Gastroesophageal sphincter (tissue), 4 donors: ENCODE measurements around the gene EPS8L3. TPM values are rescaled to one million over a fixed set of nuclear protein-coding genes. Genes with fewer than 3 reads are reported as not detected.

Experiments
- ATAC-seq: fragments of 150-250 bp; one replicate; pipeline ENCODE4 v1.9.1; 2016; ENCODE audit warnings: mild to moderate bottlenecking, moderate library complexity
- H3K27ac ChIP-seq, 4 donors: fragments of 200-600 bp; sonication (generic) in 3 of 4; 1 replicate in 3 of 4; 2 replicates in 1 of 4; pipeline ENCODE4 v1.5.1; 2016 to 2019
- H3K27me3 ChIP-seq: fragments of 200-600 bp; sonication (generic); one replicate; pipeline ENCODE4 v1.5.1; 2019
- H3K36me3 ChIP-seq, 2 donors: fragments of 200-600 bp; sonication (generic); one replicate each; pipeline ENCODE4 v1.5.1; 2019; ENCODE audit warnings: control low read depth in 1 of 2
- H3K4me1 ChIP-seq, 3 donors: fragments of 200-600 bp; sonication (generic); 1 replicate in 2 of 3; 2 replicates in 1 of 3; pipeline ENCODE4 v1.5.1; 2016 to 2019; ENCODE audit warnings: control low read depth in 2 of 3
- H3K4me3 ChIP-seq, 2 donors: fragments of 200-600 bp; sonication (generic); one replicate each; pipeline ENCODE4 v1.5.1; 2019; ENCODE audit warnings: mild to moderate bottlenecking in 1 of 2, moderate library complexity in 1 of 2
- H3K9me3 ChIP-seq, 3 donors: fragments of 200-600 bp; sonication (generic); one replicate each; pipeline ENCODE4 v1.5.1; 2017 to 2019; ENCODE audit warnings: control low read depth in 2 of 3
- CTCF ChIP-seq, 4 experiments: fragments of 200-600 bp in 2 of 4; fragments of 450-650 bp in 2 of 4; sonication (generic) in 1 of 4; IDR thresholded peaks; one replicate each; pipeline ENCODE4 v1.5.1; 2017 to 2019; ENCODE audit warnings: antibody characterized with exemption in 4 of 4, mild to moderate bottlenecking in 2 of 4, moderate library complexity in 2 of 4
- EP300 ChIP-seq: sonication (generic); formaldehyde crosslinking; IDR thresholded peaks from one replicate; pipeline ENCODE4 v1.6.1; 2017; ENCODE audit warnings: antibody characterized with exemption, mild to moderate bottlenecking
- POLR2A ChIP-seq, 2 donors: fragments of 450-650 bp; IDR thresholded peaks; one replicate each; pipeline ENCODE4 v1.6.1; 2017; ENCODE audit warnings: antibody characterized with exemption in 2 of 2, mild to moderate bottlenecking in 2 of 2, moderate library complexity in 1 of 2
- POLR2AphosphoS5 ChIP-seq: sonication (generic); formaldehyde crosslinking; IDR thresholded peaks from one replicate; pipeline ENCODE4 v1.6.1; 2017; ENCODE audit warnings: antibody characterized with exemption
- WGBS, 2 donors: methylation state at CpG; one replicate each; pipeline ENCODE4 v1.1.5; 2018; ENCODE audit warnings: low coverage in 1 of 2; 5-methylcytosine and 5-hydroxymethylcytosine counted together
- total RNA-seq, 4 donors: library from RNA; depleted of rRNA; stranded (reverse); fragments of >200 nt; gene quantifications; one replicate each; pipeline ENCODE4 v1.1.0, GENCODE V29; 2016

The EPS8L3 gene
- total RNA-seq, 4 donors from 2014 or later: 0.12 TPM; not detected in 3

- Histone ChIP-seq H3K27ac (no peak overlapping the region), H3K4me3 (no peak overlapping the region), H3K36me3 (no peaks in the 10 kb centered on the region), H3K27me3 (no peaks in the 10 kb centered on the region), H3K4me1 (peaks cover 0 to 71% (median 48%) of the 10 kb centered on the region in 3 donors), H3K9me3 (no peaks in the 10 kb centered on the region)
- ATAC-seq: no peak
- no peak for TF ChIP-seq POLR2AphosphoS5
- no peak for TF ChIP-seq EP300
- no peak for TF ChIP-seq POLR2A (IDR thresholded peaks at IDR 0.05)
- TF ChIP-seq CTCF (IDR thresholded peaks at IDR 0.05): no peak
- WGBS, 2 donors: 76 to 78% methylated on average over 3 to 6 of the region's 9 CpGs
These were observed 25.9 kb upstream of the EPS8L3 start for GRCh38 chr1:109789551-109790180.

GRCh38 chr1:109788695-109789521 lies 25.2 kb upstream of the EPS8L3 start:
- H3K4me1 ChIP-seq: peaks cover 0 to 71% (median 47%) of the 10 kb centered on the region in 3 donors
- no peak for ATAC-seq

GRCh38 chr1:109787845-109788601 lies 24.3 kb upstream of the EPS8L3 start:
- H3K4me3 ChIP-seq: no peak overlapping the region
- peaks cover 0 to 71% (median 47%) of the 10 kb centered on the region in 3 donors for H3K4me1 ChIP-seq
- no peak for ATAC-seq
- no peaks in the 10 kb centered on the region for H3K9me3 ChIP-seq
- no peaks in the 10 kb centered on the region for H3K27me3 ChIP-seq
- WGBS, 2 donors: 80% methylated on average over 1 of the region's 19 CpGs; no CpG with 5 or more reads in 1 of the 2 donors
- H3K27ac ChIP-seq: no peak overlapping the region
- no peak for TF ChIP-seq POLR2A (IDR thresholded peaks at IDR 0.05)
- no peak for TF ChIP-seq EP300
- no peak for TF ChIP-seq CTCF (IDR thresholded peaks at IDR 0.05)
- no peak for TF ChIP-seq POLR2AphosphoS5
- H3K36me3 ChIP-seq: no peaks in the 10 kb centered on the region

More at GRCh38 chr1:109788695-109789521, 25.2 kb upstream of the EPS8L3 start:
- no peaks in the 10 kb centered on the region for H3K36me3 ChIP-seq
- WGBS, 2 donors: 73 to 76% methylated on average over 3 to 4 of the region's 9 CpGs
- H3K4me3 ChIP-seq: no peak overlapping the region
- no peak overlapping the region for H3K27ac ChIP-seq
- no peaks in the 10 kb centered on the region for H3K9me3 ChIP-seq
- no peaks in the 10 kb centered on the region for H3K27me3 ChIP-seq
- TF ChIP-seq CTCF (IDR thresholded peaks at IDR 0.05) (peak in 1 of 4 experiments; percentile 16), POLR2AphosphoS5 (no peak)

- Histone ChIP-seq H3K4me1 (peaks cover 0 to 71% (median 47%) of the 10 kb centered on the region in 3 donors), H3K9me3 (no peaks in the 10 kb centered on the region)
- WGBS, 2 donors: 71 to 84% methylated on average over 6 of the region's 9 CpGs
These were observed 23.6 kb upstream of the EPS8L3 start for GRCh38 chr1:109787211-109787844.

More at GRCh38 chr1:109787211-109787844, 23.6 kb upstream of the EPS8L3 start:
- ATAC-seq: no peak
- Histone ChIP-seq H3K4me3 (no peak overlapping the region), H3K27ac (no peak overlapping the region), H3K36me3 (no peaks in the 10 kb centered on the region), H3K27me3 (no peaks in the 10 kb centered on the region)
- no peak for TF ChIP-seq POLR2A (IDR thresholded peaks at IDR 0.05)
- no peak for TF ChIP-seq EP300
- TF ChIP-seq POLR2AphosphoS5: no peak
- TF ChIP-seq CTCF (IDR thresholded peaks at IDR 0.05): no peak
